H1 (cell line): ENCODE measurements around the gene C2CD3.

Experiments used
- CTCF ChIP-seq, 3 experiments: IDR thresholded peaks; 1 replicate in 2 of 3; 2 replicates in 1 of 3; pipeline versions ENCODE4 v1.5.1 to v1.6.1; 2011; ENCODE audit warnings: low read length in 3 of 3, mild to moderate bottlenecking in 3 of 3, inconsistent platforms in 2 of 3, low read depth in 1 of 3, moderate library complexity in 1 of 3; ENCODE audit not compliant: insufficient read depth in 1 of 3; ENCODE audit errors: control extremely low read depth in 1 of 3
- POLR2A ChIP-seq, 2 experiments: IDR thresholded peaks; 1 replicate in 1 of 2; 2 replicates in 1 of 2; pipeline ENCODE4 v1.6.1; 2011; ENCODE audit warnings: low read depth in 2 of 2, low read length in 2 of 2, mild to moderate bottlenecking in 2 of 2; ENCODE audit errors: control extremely low read depth in 1 of 2
- RFX5 ChIP-seq: IDR thresholded peaks from 2 replicates; pipeline ENCODE4 v1.6.1; 2011; ENCODE audit warnings: low read depth, low read length, improper control_type of control experiment, borderline replicate concordance
- RXRA ChIP-seq: IDR thresholded peaks from 2 replicates; pipeline ENCODE4 v1.6.1; 2011; ENCODE audit warnings: low read depth, mild to moderate bottlenecking, low read length, moderate library complexity; ENCODE audit not compliant: insufficient read depth
- SUZ12 ChIP-seq: fragments of 200-600 bp; sonication (generic); IDR thresholded peaks from 2 replicates; pipeline ENCODE4 v1.6.1; 2012; ENCODE audit warnings: mild to moderate bottlenecking, inconsistent platforms, low read length, moderate library complexity, mixed read lengths
- ZNF274 ChIP-seq: IDR thresholded peaks from 2 replicates; pipeline ENCODE4 v1.7.0; 2012; ENCODE audit warnings: low read length, borderline replicate concordance; ENCODE audit errors: extremely low read depth

- TF ChIP-seq RXRA (no peak), POLR2A (IDR thresholded peaks at IDR 0.05; ENCODE audit: control extremely low read depth in 1 of 2, low read depth in 2 of 2, low read length in 2 of 2) (no peak), RFX5 (no peak), CTCF (IDR thresholded peaks at IDR 0.05; ENCODE audit: control extremely low read depth in 1 of 3, insufficient read depth in 1 of 3, low read depth in 1 of 3, low read length in 3 of 3) (no peak), ZNF274 (no peak), SUZ12 (no peak)
These were observed 32.2 kb downstream of the C2CD3 start for GRCh38 chr11:74138572-74138971.
